GM19467 (cell line): ENCODE results near the gene TMC8.
"Not testable (repeated sequence)": the region's sequence is repeated elsewhere in the genome, so short reads cannot be mapped to it uniquely, and the experiment has no call there.

ENCODE experiments used
- ATAC-seq: cut with Tn5 transposase; IDR thresholded peaks from one replicate; pipeline ENCODE4 v1.9.1; 2021; ENCODE audit warnings: mild to moderate bottlenecking, moderate library complexity; ENCODE audit not compliant: unreplicated experiment

TMC8 gene

DNA sequence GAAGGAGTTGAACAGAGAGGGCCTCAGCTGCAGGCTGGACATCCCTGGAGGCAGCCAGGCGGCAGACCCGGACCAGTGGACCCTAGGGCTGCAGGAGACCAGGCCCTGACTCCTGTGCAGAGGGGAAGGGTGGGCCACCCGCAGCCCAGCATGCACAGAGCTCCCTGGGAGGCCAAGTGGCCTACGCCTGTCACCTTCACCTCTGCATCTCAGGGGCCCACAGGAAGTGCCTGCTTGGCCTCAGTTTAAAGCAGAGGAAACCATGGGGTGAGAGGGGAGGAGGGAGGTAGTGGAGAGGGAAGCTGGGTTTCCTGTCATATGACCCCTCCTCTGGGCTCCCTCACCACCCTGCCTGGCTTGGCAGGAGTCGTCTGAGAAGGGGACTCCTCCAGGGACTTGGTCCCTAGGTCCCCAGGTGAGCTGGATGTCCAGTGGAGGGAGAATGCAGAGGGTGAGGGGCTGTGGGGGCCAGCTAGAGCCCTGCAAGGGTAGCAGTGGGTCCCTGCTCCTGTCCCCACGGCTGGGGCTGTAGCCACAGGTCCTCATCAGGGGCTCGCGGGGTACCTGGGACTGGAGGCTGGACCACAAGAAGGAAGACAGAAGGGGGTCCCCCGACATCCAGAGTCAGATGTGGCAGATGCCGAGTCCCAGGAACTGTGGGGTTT, at the start of gene TMC8:
Gene TMC8 (plus strand): TSS at position 335 of the 665 bp plus-strand sequence. CDS start 818 bp downstream, outside the sequence.
- no peak for ATAC-seq

- ATAC-seq: no peak
These were observed 49.0 kb upstream of the TMC8 start for GRCh38 chr17:78081551-78081950.

- not testable (repeated sequence) for ATAC-seq
These were observed 48.2 kb upstream of the TMC8 start for GRCh38 chr17:78082355-78082872.

DNA sequence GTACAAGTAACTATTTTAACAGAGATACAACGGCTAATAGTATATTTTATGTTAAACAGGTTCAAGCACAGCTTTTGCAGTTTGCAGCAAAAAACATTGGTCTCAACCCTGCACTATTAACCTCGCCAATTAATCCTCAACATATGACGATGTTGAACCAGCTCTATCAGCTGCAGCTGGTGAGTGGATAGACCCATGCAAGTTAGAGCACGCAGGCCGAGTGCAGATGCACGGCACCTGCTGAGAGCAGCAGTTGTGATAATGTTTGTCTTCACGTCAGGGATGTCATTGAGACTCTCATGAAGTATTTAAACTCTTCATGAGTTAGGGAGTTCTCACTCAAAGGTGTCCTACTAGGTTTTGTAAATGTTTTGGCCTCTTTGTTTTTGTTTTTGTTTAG, 47.6 kb upstream of the TMC8 start:
- no peak for ATAC-seq

- ATAC-seq: no peak
These were observed 43.8 kb upstream of the TMC8 start for GRCh38 chr17:78086740-78087139.

GRCh38 chr17:78088529-78088928, 42.0 kb upstream of the TMC8 start:
- no peak for ATAC-seq

DNA sequence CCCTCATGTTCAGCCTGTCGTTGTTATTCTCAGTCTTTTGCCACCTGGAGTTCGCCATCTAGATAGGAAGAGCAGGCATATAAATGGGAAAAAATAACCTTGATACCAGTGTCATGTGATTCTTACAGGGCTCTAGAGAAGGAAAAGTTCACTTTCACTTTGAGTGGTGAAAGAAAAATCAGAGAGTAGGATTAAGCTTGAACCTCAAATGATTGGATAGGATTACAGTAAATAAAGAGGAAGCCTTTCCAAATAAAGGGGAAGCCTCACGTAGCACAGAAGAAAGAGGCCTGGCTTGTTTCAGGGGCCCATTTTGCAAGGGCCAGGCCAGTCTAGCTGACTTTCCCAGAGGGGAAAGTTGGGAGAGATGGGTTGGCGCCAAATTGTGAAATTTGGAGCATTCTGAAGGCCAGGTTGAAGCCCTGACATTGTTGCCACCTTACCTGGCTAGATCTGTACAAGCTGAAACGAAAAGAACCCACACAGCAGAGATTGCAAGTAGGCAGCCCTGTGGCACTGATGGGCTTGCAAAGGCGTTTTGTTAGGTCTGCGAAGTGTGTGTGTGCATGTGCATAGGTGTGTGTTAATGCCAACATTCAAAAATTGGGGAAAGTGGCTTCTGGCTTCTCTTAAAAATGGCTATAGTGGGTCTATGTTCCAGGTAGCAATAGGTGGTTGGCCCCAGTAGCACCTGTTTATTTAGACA, 40.8 kb upstream of the TMC8 start:
- no peak for ATAC-seq

DNA sequence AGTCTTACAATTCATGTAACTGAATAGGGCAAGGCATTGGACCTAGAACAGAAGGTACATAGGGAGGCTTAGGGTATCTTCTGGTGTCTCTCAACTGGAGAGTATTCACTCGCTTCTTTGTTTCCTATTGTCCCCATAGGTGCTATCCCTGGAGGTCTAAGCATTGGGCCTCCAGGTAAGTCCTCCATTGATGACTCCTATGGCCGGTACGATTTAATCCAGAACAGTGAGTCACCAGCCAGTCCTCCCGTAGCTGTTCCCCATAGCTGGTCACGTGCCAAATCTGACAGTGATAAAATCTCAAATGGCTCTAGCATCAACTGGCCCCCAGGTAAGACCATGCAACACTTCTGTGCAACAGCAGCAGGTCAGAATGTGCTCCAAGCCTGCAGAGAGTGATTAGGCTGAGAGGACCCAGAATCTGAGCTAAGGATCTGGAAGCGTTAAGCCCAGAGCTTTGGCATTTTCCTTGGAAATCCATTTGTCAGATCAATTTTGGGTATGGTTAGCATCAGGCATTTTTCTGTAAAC, 37.7 kb upstream of the TMC8 start:
- no peak for ATAC-seq

- ATAC-seq: no peak
These were observed 35.5 kb upstream of the TMC8 start for GRCh38 chr17:78095035-78095434.

GRCh38 chr17:78096093-78096492, 34.5 kb upstream of the TMC8 start:
- ATAC-seq: no peak

DNA sequence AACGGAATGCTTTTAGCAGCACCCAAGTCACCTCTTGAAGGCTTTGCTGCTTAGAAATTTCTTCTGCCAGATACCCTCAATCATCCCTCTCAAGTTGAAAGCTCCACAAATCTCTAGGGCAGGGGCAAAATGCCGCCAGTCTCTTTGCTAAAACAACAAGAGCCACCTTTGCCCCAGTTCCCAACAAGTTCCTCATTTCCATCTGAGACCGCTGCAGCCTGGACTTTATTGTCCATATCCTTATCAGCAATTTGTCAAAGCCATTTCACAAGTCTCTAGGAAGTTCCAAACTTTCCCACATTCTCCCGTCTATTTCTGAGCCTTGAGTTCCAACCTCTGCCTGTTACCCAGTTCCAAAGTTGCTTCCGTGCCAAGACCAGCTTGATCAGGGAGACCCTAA, 29.5 kb upstream of the TMC8 start:
- ATAC-seq: no peak

DNA sequence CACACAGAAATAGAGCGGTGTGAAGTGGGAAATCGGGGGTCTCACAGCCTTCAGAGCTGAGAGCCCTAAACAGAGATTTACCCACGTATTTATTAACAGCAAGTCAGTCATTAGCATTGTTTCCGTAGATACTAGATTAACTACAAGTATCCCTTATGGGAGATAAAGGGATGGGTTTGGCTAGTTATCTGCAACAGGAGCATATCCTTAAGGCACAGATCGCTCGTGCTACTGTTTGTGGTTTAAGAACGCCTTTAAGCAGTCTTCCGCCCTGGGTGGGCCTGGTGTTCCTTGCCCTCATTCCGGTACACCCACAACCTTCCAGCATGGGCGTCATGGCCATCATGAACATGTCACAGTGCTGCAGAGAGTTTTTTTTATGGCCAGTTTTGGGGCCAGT, 29.0 kb upstream of the TMC8 start:
- ATAC-seq: no peak

- ATAC-seq: no peak
These were observed 27.3 kb upstream of the TMC8 start for GRCh38 chr17:78103311-78103710.

DNA sequence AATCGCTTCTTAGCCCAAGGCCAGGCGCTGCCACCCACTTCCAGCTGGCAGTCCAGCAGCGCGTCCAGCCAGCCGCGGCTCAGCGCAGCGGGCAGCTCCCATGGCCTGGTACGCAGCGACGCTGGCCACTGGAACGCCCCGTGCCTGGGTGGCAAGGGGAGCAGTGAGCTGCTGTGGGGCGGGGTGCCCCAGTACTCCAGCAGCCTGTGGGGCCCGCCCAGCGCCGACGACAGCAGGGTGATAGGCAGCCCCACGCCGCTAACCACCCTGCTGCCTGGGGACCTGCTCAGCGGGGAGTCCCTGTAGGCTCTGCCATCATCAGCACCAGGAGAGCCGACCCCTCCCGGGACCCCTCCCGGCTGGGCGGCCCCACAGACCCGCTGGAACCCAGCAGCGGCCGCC, 26.0 kb upstream of the TMC8 start:
- ATAC-seq: no peak

DNA sequence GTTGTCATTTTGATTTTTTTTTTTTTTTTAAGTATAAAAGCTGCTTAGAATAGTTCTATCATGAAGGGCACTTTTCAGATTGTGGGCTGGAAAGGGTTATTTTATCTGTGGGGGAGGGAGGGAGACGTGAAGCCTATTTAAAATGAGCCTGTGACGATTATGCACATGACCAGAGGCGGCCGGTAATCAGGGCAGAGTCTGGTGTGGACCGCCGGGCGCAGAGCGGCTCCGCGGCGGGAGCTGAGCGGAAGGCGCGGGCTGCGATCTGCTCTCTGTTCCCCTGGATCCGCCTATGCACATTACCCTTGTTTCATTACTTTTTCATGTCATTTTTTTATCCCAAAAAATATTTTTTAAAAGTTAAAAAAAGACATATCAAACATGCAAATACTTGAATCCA, 25.5 kb upstream of the TMC8 start:
- ATAC-seq: no peak

DNA sequence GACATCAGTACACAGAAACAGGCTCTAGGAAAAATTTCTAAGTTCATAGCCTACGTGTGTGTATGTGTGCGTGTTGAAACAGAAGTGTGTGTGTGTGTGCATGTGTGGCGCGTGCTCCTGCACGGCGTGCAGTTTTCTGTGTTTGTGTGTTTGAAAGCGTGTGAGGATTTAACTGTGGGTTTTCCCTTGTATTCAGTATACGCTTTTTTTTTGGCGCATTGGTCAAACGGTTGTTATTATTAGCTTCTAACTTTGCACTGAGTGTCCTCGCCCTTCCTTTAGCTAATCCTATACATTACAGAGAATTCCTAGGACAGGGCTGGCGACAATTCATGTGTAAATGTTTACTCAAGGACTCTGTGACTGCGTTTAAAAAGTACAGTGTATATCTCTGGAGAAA, 25.0 kb upstream of the TMC8 start:
- no peak for ATAC-seq

DNA sequence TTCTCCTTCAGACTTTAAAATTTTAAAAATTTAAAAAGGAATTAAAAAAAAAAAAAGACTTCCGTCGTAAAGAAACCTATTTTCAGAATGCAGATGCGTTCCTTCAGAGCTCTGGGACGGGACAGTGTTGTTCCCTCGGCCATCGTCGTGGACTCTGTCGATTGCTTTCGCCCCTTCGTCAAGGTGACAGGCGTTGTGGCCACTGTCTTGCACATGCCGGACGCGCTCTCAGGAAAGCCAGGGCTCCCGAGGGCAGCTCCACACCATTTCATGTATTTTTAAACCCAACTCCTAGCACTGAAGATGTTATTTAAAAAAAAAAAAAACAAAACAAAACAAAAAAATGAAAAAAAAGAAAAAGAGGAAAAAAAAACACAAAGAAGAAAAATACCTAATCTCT, 24.4 kb upstream of the TMC8 start:
- ATAC-seq: no peak

GRCh38 chr17:78107457-78107856, 23.1 kb upstream of the TMC8 start:
- ATAC-seq: no peak

- no peak for ATAC-seq
These were observed 22.4 kb upstream of the TMC8 start for GRCh38 chr17:78107976-78108725.

DNA sequence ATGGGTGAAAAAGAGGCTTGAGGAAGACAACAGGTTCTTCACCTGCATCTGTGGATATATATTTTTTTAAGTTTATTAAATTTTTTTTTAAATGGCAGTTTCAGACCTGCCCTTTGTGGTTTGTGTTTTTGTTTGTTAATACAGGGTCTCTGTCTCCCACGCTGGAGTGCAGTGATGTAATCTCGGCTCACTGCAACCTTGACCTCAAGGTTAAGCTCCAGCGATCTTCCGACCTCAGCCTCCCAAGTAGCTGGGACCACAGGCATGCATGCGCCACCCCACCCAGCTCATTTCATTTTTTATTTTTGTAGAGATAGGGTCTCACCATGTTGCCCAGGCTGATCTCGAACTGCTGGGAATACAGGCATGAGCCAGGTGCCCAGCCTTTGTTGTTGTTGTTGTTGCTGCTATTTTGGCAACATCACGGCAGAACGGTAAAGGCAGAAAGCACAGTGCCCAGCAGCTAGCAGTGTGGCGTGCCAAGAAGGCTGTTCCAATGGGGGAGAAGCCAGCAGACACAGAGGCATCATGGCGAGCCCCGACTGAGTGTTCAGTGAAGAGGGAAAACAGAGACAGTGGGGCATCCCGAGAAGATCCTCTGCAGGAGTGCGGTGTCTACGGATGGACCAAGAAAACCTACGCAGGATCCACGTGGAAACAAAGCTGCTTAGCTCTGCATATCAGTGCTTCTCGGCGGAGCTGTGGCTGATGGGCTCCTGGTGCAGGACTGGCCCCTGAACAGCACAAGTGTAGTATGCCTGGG, 21.7 kb upstream of the TMC8 start:
- ATAC-seq: no peak

- ATAC-seq: no peak
These were observed 21.1 kb upstream of the TMC8 start for GRCh38 chr17:78109489-78109761.
